Tibial nerve (tissue), 3 donors: Measurements from ENCODE around the gene SLAMF8.

Experiments
- CTCF ChIP-seq, 5 experiments: fragments of 200-600 bp in 3 of 5; fragments of 450-650 bp in 2 of 5; sonication (generic) in 3 of 5; IDR thresholded peaks; one replicate each; pipeline ENCODE4 v1.5.1; 2016 to 2019; ENCODE audit warnings: antibody characterized with exemption in 5 of 5, mild to moderate bottlenecking in 3 of 5, moderate library complexity in 2 of 5
- POLR2A ChIP-seq, 2 donors: fragments of 450-650 bp; IDR thresholded peaks; one replicate each; pipeline ENCODE4 v1.6.1; 2017; ENCODE audit warnings: antibody characterized with exemption in 2 of 2, mild to moderate bottlenecking in 2 of 2, moderate library complexity in 2 of 2

- TF ChIP-seq CTCF (IDR thresholded peaks at IDR 0.05) (no peak), POLR2A (IDR thresholded peaks at IDR 0.05) (no peak)
Measured at GRCh38 chr1:159795534-159795933, 31.1 kb upstream of the SLAMF8 start.
